GM21390 (cell line): ENCODE results near the gene GNG7.
"Not testable (repeated sequence)": the region's sequence is repeated elsewhere in the genome, so short reads cannot be mapped to it uniquely, and the experiment has no call there.

Experiments used
- ATAC-seq: cut with Tn5 transposase; IDR thresholded peaks from one replicate; pipeline ENCODE4 v1.9.1; 2021; ENCODE audit not compliant: unreplicated experiment

GNG7 gene

GRCh38 chr19:2556221-2557092 is 146.0 kb downstream of the GNG7 start:
- no peak for ATAC-seq

GRCh38 chr19:2555422-2556220 is 146.9 kb downstream of the GNG7 start:
- ATAC-seq = no peak

- ATAC-seq = no peak
These were observed 147.6 kb downstream of the GNG7 start for GRCh38 chr19:2554856-2555255.

- ATAC-seq = no peak
These were observed 149.0 kb downstream of the GNG7 start for GRCh38 chr19:2553510-2553909.

GRCh38 chr19:2552859-2553258 is 149.6 kb downstream of the GNG7 start:
- no peak for ATAC-seq

GRCh38 chr19:2551864-2552185 is 150.7 kb downstream of the GNG7 start:
- ATAC-seq = no peak

- ATAC-seq = no peak
These were observed 151.2 kb downstream of the GNG7 start for GRCh38 chr19:2551172-2551863.

- ATAC-seq = no peak
These were observed 151.9 kb downstream of the GNG7 start for GRCh38 chr19:2550431-2551171.

GRCh38 chr19:2549701-2550191 is 152.7 kb downstream of the GNG7 start:
- no peak for ATAC-seq

GRCh38 chr19:2548966-2549365 is 153.5 kb downstream of the GNG7 start:
- no peak for ATAC-seq

GRCh38 chr19:2547721-2548120 is 154.8 kb downstream of the GNG7 start:
- no peak for ATAC-seq

GRCh38 chr19:2547033-2547680 is 155.3 kb downstream of the GNG7 start:
- ATAC-seq = no peak

GRCh38 chr19:2546128-2547032 is 156.1 kb downstream of the GNG7 start:
- no peak for ATAC-seq

- not testable (repeated sequence) for ATAC-seq
These were observed 156.9 kb downstream of the GNG7 start for GRCh38 chr19:2545416-2546127.

GRCh38 chr19:2544576-2545415 is 157.7 kb downstream of the GNG7 start:
- no peak for ATAC-seq

GRCh38 chr19:2543463-2544442 is 158.7 kb downstream of the GNG7 start:
- no peak for ATAC-seq

GRCh38 chr19:2543072-2543462 is 159.4 kb downstream of the GNG7 start:
- not testable (repeated sequence) for ATAC-seq
